ENCODE data around the gene CA5B. TPM values are rescaled to one million over a fixed set of nuclear protein-coding genes. Genes with fewer than 3 reads are reported as not detected.
"Not testable (repeated sequence)": the region's sequence is repeated elsewhere in the genome, so short reads cannot be mapped to it uniquely, and the experiment has no call there.

Gene CA5B
- total RNA-seq, 1 experiment from 2014 or later: 8.3 TPM

- no peaks in the 10 kb centered on the region for H3K9me3 Mint-ChIP-seq
- Histone ChIP-seq H3K18ac (ENCODE audit: insufficient read length, low read depth, low read length) (no peak overlapping the region), H3T11ph (ENCODE audit: low read length) (no peak overlapping the region), H2BK12ac (ENCODE audit: insufficient read length, low read depth, low read length) (no peak overlapping the region), H3K27ac (ENCODE audit: insufficient read length, low read depth, low read length) (no peak overlapping the region), H4K20me1 (ENCODE audit: control insufficient read depth, insufficient read depth, insufficient read length) (no peaks in the 10 kb centered on the region), H3K14ac (ENCODE audit: insufficient read depth, low read length) (no peak overlapping the region), H3K56ac (ENCODE audit: insufficient read length, low read depth, low read length) (no peak overlapping the region), H3K9ac (ENCODE audit: extremely low read depth, insufficient read length, low read length) (no peak overlapping the region), H4K91ac (ENCODE audit: insufficient read length, low read depth, low read length) (no peak overlapping the region), H4K5ac (ENCODE audit: insufficient read length, low read depth, low read length) (no peak overlapping the region), H2AK5ac (ENCODE audit: insufficient read length, low read length) (no peak overlapping the region), H3K4ac (ENCODE audit: low read depth, low read length) (no peak overlapping the region), H2AFZ (ENCODE audit: low read length) (no peak overlapping the region), H2BK20ac (ENCODE audit: low read depth, low read length, poor library complexity, severe bottlenecking) (no peak overlapping the region), H3K4me1 (ENCODE audit: insufficient read depth, low read length) (peaks cover 3% of the 10 kb centered on the region), H3K27me3 (ENCODE audit: insufficient read depth, low read length) (no peaks in the 10 kb centered on the region), H3K9me3 (ENCODE audit: control insufficient read depth, low read depth, low read length) (no peaks in the 10 kb centered on the region), H2BK120ac (ENCODE audit: low read depth, low read length, poor library complexity, severe bottlenecking) (no peak overlapping the region), H3K79me1 (ENCODE audit: insufficient read depth, low read depth, low read length, poor library complexity, severe bottlenecking) (no peaks in the 10 kb centered on the region), H3K79me2 (ENCODE audit: insufficient read depth, low read length) (no peaks in the 10 kb centered on the region), H3K23ac (ENCODE audit: insufficient read length, low read depth, low read length) (no peak overlapping the region), H2BK15ac (ENCODE audit: low read depth, low read length) (no peak overlapping the region), H3K4me2 (ENCODE audit: insufficient read depth, insufficient read length, low read length) (no peak overlapping the region), H4K8ac (replicated peaks; ENCODE audit: insufficient read length, low read depth, low read length) (no peak overlapping the region), H3K23me2 (ENCODE audit: insufficient read length, low read depth, low read length, poor library complexity, severe bottlenecking) (no peaks in the 10 kb centered on the region), H2BK5ac (ENCODE audit: insufficient read length, low read length) (no peak overlapping the region)
- no peak for DNase-seq
- H3K36me3 Mint-ChIP-seq (ENCODE audit: insufficient read depth in 1 of 3, low read depth in 3 of 3): peaks cover 3 to 11% (median 4%) of the 10 kb centered on the region in 3 experiments; a peak in 5 of 7 replicates
- no peak for TF ChIP-seq CTCF (conservative IDR thresholded peaks at IDR 0.05)
- no peak overlapping the region for H3K27ac Mint-ChIP-seq
- no peak overlapping the region for H3K4me3 Mint-ChIP-seq
- WGBS (ENCODE audit: extremely low coverage, insufficient read length, low lambda C conversion rate): no CpG with 5 or more reads among the region's 4 CpGs
- peaks cover 3% of the 10 kb centered on the region; the same call in 1 of the 2 replicates for H3K27me3 Mint-ChIP-seq (ENCODE audit: low read depth)
- peaks cover 40 to 41% of the 10 kb centered on the region in 2 experiments for H3K4me1 Mint-ChIP-seq
These were observed 7.1 kb downstream of the CA5B start for GRCh38 chrX:15745179-15745578.

- H2BK12ac ChIP-seq (ENCODE audit: insufficient read length, low read depth, low read length); H3K27me3 ChIP-seq (ENCODE audit: insufficient read depth, low read length); H4K8ac ChIP-seq (replicated peaks; ENCODE audit: insufficient read length, low read depth, low read length); H3K9ac ChIP-seq (ENCODE audit: extremely low read depth, insufficient read length, low read length); H4K91ac ChIP-seq (ENCODE audit: insufficient read length, low read depth, low read length); H3K23me2 ChIP-seq (ENCODE audit: insufficient read length, low read depth, low read length, poor library complexity, severe bottlenecking); H3K18ac ChIP-seq (ENCODE audit: insufficient read length, low read depth, low read length); H2BK20ac ChIP-seq (ENCODE audit: low read depth, low read length, poor library complexity, severe bottlenecking); H3K4me2 ChIP-seq (ENCODE audit: insufficient read depth, insufficient read length, low read length); H2AK5ac ChIP-seq (ENCODE audit: insufficient read length, low read length); H3K9me3 Mint-ChIP-seq; H4K20me1 ChIP-seq (ENCODE audit: control insufficient read depth, insufficient read depth, insufficient read length); H2AFZ ChIP-seq (ENCODE audit: low read length); H2BK15ac ChIP-seq (ENCODE audit: low read depth, low read length); H3K27me3 Mint-ChIP-seq (ENCODE audit: low read depth); H3K14ac ChIP-seq (ENCODE audit: insufficient read depth, low read length); H3K79me2 ChIP-seq (ENCODE audit: insufficient read depth, low read length); H2BK120ac ChIP-seq (ENCODE audit: low read depth, low read length, poor library complexity, severe bottlenecking); H3K23ac ChIP-seq (ENCODE audit: insufficient read length, low read depth, low read length); H3K9me3 ChIP-seq (ENCODE audit: control insufficient read depth, low read depth, low read length); H3K79me1 ChIP-seq (ENCODE audit: insufficient read depth, low read depth, low read length, poor library complexity, severe bottlenecking); H4K5ac ChIP-seq (ENCODE audit: insufficient read length, low read depth, low read length); H3K4me1 ChIP-seq (ENCODE audit: insufficient read depth, low read length); H3K56ac ChIP-seq (ENCODE audit: insufficient read length, low read depth, low read length); H3K4ac ChIP-seq (ENCODE audit: low read depth, low read length); H3T11ph ChIP-seq (ENCODE audit: low read length); H3K27ac ChIP-seq (ENCODE audit: insufficient read length, low read depth, low read length); H2BK5ac ChIP-seq (ENCODE audit: insufficient read length, low read length): not testable (repeated sequence)
- H3K36me3 Mint-ChIP-seq (ENCODE audit: insufficient read depth in 1 of 3, low read depth in 3 of 3): peaks cover 3 to 14% (median 10%) of the 10 kb centered on the region in 3 experiments; a peak in 6 of 7 replicates
- H3K27ac Mint-ChIP-seq: peak overlapping the region in 2 of 3 experiments; percentile 51 to 71; a peak in 5 of 7 replicates
- DNase-seq: peak; percentile 36
- peaks cover 52 to 53% of the 10 kb centered on the region in 2 experiments for H3K4me1 Mint-ChIP-seq
- WGBS (ENCODE audit: extremely low coverage, insufficient read length, low lambda C conversion rate): no CpG with 5 or more reads among the region's 6 CpGs
- H3K4me3 Mint-ChIP-seq: peak overlapping the region; percentile 12 to 15; a peak in 4 of 5 replicates
These were observed 8.6 kb downstream of the CA5B start for GRCh38 chrX:15746651-15747050.

All from H9 (cell line).